GM12878 (cell line): Measurements from ENCODE around the gene NME7. TPM values are rescaled to one million over a fixed set of nuclear protein-coding genes. Genes with fewer than 3 reads are reported as not detected.
"Not testable (repeated sequence)": the region's sequence is repeated elsewhere in the genome, so short reads cannot be mapped to it uniquely, and the experiment has no call there.

Experiments
- ATAC-seq: fragments of 200-7000 bp; cut with Tn5 transposase; 3 replicates; pipeline ENCODE4 v1.9.1; 2020; ENCODE audit warnings: mild to moderate bottlenecking, moderate library complexity
- BruUV-seq: library from RNA; stranded (reverse); fragments of 400-500 nt; replicated peaks from 2 replicates; lab custom pipeline; 2021; lab: Mats Ljungman, UMichigan
- CTCF ChIA-PET: fragments of 300-600 bp; sonication (Branson Sonifier 250); formaldehyde crosslinking; extraction: SDS; loops from one replicate; lab custom pipeline; 2021; ENCODE audit warnings: inconsistent platforms; lab: Yijun Ruan, JAX
- POLR2A ChIA-PET: fragments of 350-600 bp; formaldehyde crosslinking; extraction: SDS; loops from one replicate; lab custom pipeline; 2021; ENCODE audit warnings: inconsistent platforms; lab: Charles Lee
- RAD21 ChIA-PET: fragments of 300-600 bp; sonication (Branson Sonifier 250); formaldehyde crosslinking; loops from one replicate; lab custom pipeline; 2023; ENCODE audit warnings: antibody characterized with exemption; ENCODE audit not compliant: unreplicated experiment; lab: Charles Lee
- SMC1A ChIA-PET: fragments of 300-600 bp; sonication (Branson Sonifier 250); formaldehyde crosslinking; loops from one replicate; lab custom pipeline; 2023; ENCODE audit not compliant: unreplicated experiment, uncharacterized antibody; lab: Charles Lee
- DNase-seq: peaks from one replicate; pipeline ENCODE4 v3.0.0-alpha.2; 2011; ENCODE audit warnings: low read depth, low spot score
- FAIRE-seq: peaks from 3 replicates; lab custom pipeline; 2011; peaks lifted over from hg19 to GRCh38; lab: Jason Lieb, UNC
- H2AFZ ChIP-seq: 2 replicates; pipeline ENCODE4 v1.6.0; 2011; ENCODE audit warnings: low read depth, low read length, control low read depth; ENCODE audit not compliant: control insufficient read depth
- H3K27ac ChIP-seq: 2 replicates; pipeline ENCODE4 v1.5.1; 2011; ENCODE audit warnings: control low read depth; ENCODE audit not compliant: control insufficient read depth, insufficient read depth
- H3K27me3 ChIP-seq, 2 experiments: replicated peaks in 1 of 2; 2 replicates each; pipeline versions ENCODE4 v1.6.0 to v1.6.1; 2011; ENCODE audit warnings: low read length in 1 of 2; ENCODE audit not compliant: control insufficient read depth in 2 of 2, insufficient read depth in 2 of 2
- H3K36me3 ChIP-seq, 2 experiments: 2 replicates each; pipeline ENCODE4 v1.5.1; 2011; ENCODE audit warnings: low read length in 1 of 2; ENCODE audit not compliant: control insufficient read depth in 2 of 2, insufficient read depth in 2 of 2
- H3K4me1 ChIP-seq: 2 replicates; pipeline ENCODE4 v1.6.1; 2011; ENCODE audit warnings: mild to moderate bottlenecking, low read length, moderate library complexity, mixed read lengths; ENCODE audit not compliant: control insufficient read depth, insufficient read depth
- H3K4me2 ChIP-seq: 2 replicates; pipeline ENCODE4 v1.6.0; 2011; ENCODE audit warnings: control low read depth; ENCODE audit not compliant: control insufficient read depth, insufficient read depth
- H3K4me3 ChIP-seq: fragments of 200-600 bp; sonication (generic); 2 replicates; pipeline ENCODE4 v1.5.1; 2016
- H3K79me2 ChIP-seq: 2 replicates; pipeline ENCODE4 v1.6.0; 2011; ENCODE audit warnings: low read length; ENCODE audit not compliant: control insufficient read depth, insufficient read depth
- H3K9ac ChIP-seq: 2 replicates; pipeline ENCODE4 v1.8.0; 2011; ENCODE audit warnings: low read length, control low read depth, mixed read lengths; ENCODE audit not compliant: control insufficient read depth, insufficient read depth
- H3K9me3 ChIP-seq: replicated peaks from 3 replicates; pipeline ENCODE4 v1.5.1; 2011; ENCODE audit warnings: mild to moderate bottlenecking, low read length; ENCODE audit not compliant: control insufficient read depth, insufficient read depth
- H4K20me1 ChIP-seq: 2 replicates; pipeline ENCODE4 v1.6.0; 2011; ENCODE audit not compliant: control insufficient read depth, insufficient read depth
- RAD21 ChIP-seq: IDR thresholded peaks from 2 replicates; pipeline ENCODE4 v1.6.1; 2011; ENCODE audit warnings: mild to moderate bottlenecking, low read depth, low read length, moderate library complexity; ENCODE audit not compliant: insufficient read depth
- WGBS: methylation state at CpG from one replicate; pipeline ENCODE4 v1.1.6; 2016; ENCODE audit warnings: low lambda C conversion rate; ENCODE audit not compliant: insufficient replicate concordance, insufficient coverage; ENCODE audit errors: missing lambda C conversion rate; 5-methylcytosine and 5-hydroxymethylcytosine counted together
- in situ Hi-C: fragments of 300-500 bp; cut with MboI; formaldehyde crosslinking; loops from 9 replicates; pipeline ENCODE4 v1.14.3; 2018; ENCODE audit warnings: mixed read lengths
- intact Hi-C: fragments of 100-400 bp; cut with micrococcal nuclease; formaldehyde crosslinking; loops from one replicate; pipeline ENCODE4 v1.14.2; 2022; ENCODE audit not compliant: unreplicated experiment
- polyA plus RNA-seq, 11 experiments: library from polyadenylated mRNA; depleted of rRNA in 4 of 11; unstranded in 6 of 11; stranded (reverse) in 5 of 11; fragments of >200 nt; fragmentation: Nextera tagmentation in 4 of 11; fragmentation: Illumina TruSeq in 1 of 11; extraction: Ambion mirVana in 4 of 11; extraction: Trizol in 1 of 11; gene quantifications; 1 replicate in 1 of 11; 2 replicates in 10 of 11; pipeline versions ENCODE4 v1.2.1 to v1.2.3, GENCODE V29; 2011 to 2016; ENCODE audit warnings: inconsistent platforms in 2 of 11, missing spikeins in 2 of 11, low read depth in 1 of 11
- total RNA-seq, 4 experiments: library from RNA; depleted of rRNA in 3 of 4; stranded (reverse); fragments of >200 nt in 3 of 4; fragmentation: Illumina TruSeq in 1 of 4; extraction: Trizol in 1 of 4; gene quantifications; 2 replicates each; pipeline versions ENCODE4 v1.2.1 to v1.2.3, GENCODE V29; 2013 to 2021

Gene NME7
- total and polyA plus RNA-seq, 10 of the 15 experiments (the other 5 are each of a cell fraction or from before 2014, with no cell fraction given), result 1.5 to 15.6 (median 7.2) TPM

DNA sequence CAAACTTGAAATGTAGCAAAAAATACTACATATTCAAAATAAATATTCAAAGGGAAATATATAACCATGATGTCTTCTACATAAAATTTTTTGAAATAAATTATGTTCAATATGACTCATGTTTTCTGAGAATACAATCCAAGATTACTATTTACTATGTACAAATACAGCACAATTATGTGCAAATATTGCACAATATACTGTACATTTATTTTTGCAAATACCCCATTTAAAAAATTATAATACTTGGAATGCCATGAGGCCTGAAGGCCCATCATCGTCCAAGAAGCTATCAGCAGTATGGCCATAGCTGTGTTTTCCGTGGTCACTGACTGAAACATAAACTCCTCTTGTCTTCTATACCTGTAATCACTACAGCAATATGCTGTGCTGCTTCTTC, 47.4 kb upstream of the NME7 start:
- CTCF ChIA-PET, result interaction anchor here (1.3 kb wide), 1 partner anchor 8 kb away, joined by 3 read pairs; no protein-coding TSS in a partner anchor
- H3K4me2 ChIP-seq, result no peak overlapping the region
- H3K79me2 ChIP-seq, result no peaks in the 10 kb centered on the region
- no peaks in the 10 kb centered on the region for H3K4me1 ChIP-seq
- POLR2A ChIA-PET, result no interaction called here
- H3K27me3 ChIP-seq, result no peaks in the 10 kb centered on the region
- FAIRE-seq (no peak), DNase-seq (no peak), ATAC-seq (no peak)
- H3K27ac ChIP-seq, result no peak overlapping the region
- SMC1A ChIA-PET, result no interaction called here
- H3K9me3 ChIP-seq, result no peaks in the 10 kb centered on the region
- no peak overlapping the region for H3K9ac ChIP-seq
- no peak for TF ChIP-seq RAD21
- BruUV-seq, result no TSS peak
- 90% methylated on average over 2 of the region's 2 CpGs for WGBS
- intact Hi-C loops, result no loop called here
- no peak overlapping the region for H3K4me3 ChIP-seq
- H2AFZ ChIP-seq, result no peak overlapping the region
- H3K36me3 ChIP-seq, result no peaks in the 10 kb centered on the region
- no peaks in the 10 kb centered on the region for H4K20me1 ChIP-seq
- RAD21 ChIA-PET, result no interaction called here
- in situ Hi-C loops, result no loop called here

DNA sequence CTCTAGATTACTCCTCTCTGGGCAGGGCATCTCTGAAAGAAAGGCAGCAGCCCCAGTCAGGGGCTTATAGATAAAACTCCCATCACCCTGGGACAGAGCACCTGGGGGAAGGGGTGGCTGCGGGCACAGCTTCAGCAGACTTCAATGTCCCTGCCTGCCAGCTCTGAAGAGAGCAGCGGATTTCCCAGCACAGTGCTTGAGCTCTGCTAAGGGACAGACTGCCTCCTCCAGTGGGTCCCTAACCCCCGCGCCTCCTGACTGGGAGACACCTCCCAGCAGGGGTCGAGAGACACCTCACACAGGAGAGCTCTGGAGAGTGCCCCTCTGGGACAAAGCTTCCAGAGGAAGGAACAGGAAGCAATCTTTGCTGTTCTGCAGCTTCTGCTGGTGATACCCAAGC, 40.7 kb upstream of the NME7 start:
- H3K9ac ChIP-seq, H3K36me3 ChIP-seq, ATAC-seq, H3K4me2 ChIP-seq, H3K79me2 ChIP-seq, CTCF ChIA-PET, H2AFZ ChIP-seq, POLR2A ChIA-PET, BruUV-seq, H3K9me3 ChIP-seq, H4K20me1 ChIP-seq, H3K27me3 ChIP-seq, SMC1A ChIA-PET, H3K4me1 ChIP-seq, intact Hi-C loops, H3K4me3 ChIP-seq, in situ Hi-C loops, DNase-seq, FAIRE-seq, RAD21 ChIA-PET, H3K27ac ChIP-seq: not testable (repeated sequence)
- WGBS, result 55% methylated on average over 5 of the region's 5 CpGs

DNA sequence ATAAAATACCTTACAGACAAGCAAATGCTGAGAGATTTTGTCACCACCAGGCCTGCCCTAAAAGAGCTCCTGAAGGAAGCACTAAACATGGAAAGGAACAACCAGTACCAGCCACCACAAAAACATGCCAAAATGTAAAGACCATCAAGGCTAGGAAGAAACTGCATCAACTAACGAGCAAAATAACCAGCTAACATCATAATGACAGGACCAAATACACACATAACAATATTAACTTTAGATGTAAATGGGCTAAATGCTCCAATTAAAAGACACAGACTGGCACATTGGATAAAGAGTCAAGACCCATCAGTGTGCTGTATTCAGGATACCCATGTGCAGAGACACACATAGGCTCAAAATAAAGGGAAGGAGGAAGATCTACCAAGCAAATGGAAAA, 35.0 kb upstream of the NME7 start:
- H3K4me2 ChIP-seq, SMC1A ChIA-PET, H3K4me3 ChIP-seq, H3K27ac ChIP-seq, H2AFZ ChIP-seq, CTCF ChIA-PET, BruUV-seq, H3K4me1 ChIP-seq, in situ Hi-C loops, H3K79me2 ChIP-seq, H3K27me3 ChIP-seq, H4K20me1 ChIP-seq, DNase-seq, H3K9ac ChIP-seq, RAD21 ChIA-PET, intact Hi-C loops, H3K36me3 ChIP-seq, FAIRE-seq, POLR2A ChIA-PET, ATAC-seq, H3K9me3 ChIP-seq: not testable (repeated sequence)
- WGBS, result 0% methylated on average over 1 of the region's 1 CpG
